Caco-2 (cell line): Measurements from ENCODE around the gene ZNF490. TPM values are rescaled to one million over a fixed set of nuclear protein-coding genes. Genes with fewer than 3 reads are reported as not detected.
A peak's percentile ranks its signal among the peaks of the same experiment; 100 is the strongest.

Experiments used
- BruUV-seq: library from RNA; stranded (reverse); fragments of 400-500 nt; replicated peaks from 2 replicates; lab custom pipeline; 2021; lab: Mats Ljungman, UMichigan
- CTCF ChIA-PET: fragments of 300-600 bp; sonication (Branson Sonifier 250); formaldehyde crosslinking; loops from one replicate; lab custom pipeline; 2022; ENCODE audit warnings: antibody characterized with exemption; lab: Charles Lee
- POLR2A ChIA-PET: fragments of 300-600 bp; sonication (Branson Sonifier 250); formaldehyde crosslinking; loops from one replicate; lab custom pipeline; 2022; ENCODE audit warnings: antibody characterized with exemption; lab: Charles Lee
- DNase-seq, 2 experiments: peaks; one replicate each; pipeline versions ENCODE4 v3.0.0 to v3.0.0-alpha.2; 2020 to 2022
- H3K27me3 ChIP-seq: replicated peaks from 2 replicates; pipeline ENCODE4 v1.6.0; 2011; ENCODE audit warnings: low read length; ENCODE audit not compliant: control insufficient read depth, insufficient read depth
- H3K36me3 ChIP-seq: 2 replicates; pipeline ENCODE4 v1.5.1; 2011; ENCODE audit warnings: low read length; ENCODE audit not compliant: control insufficient read depth, insufficient read depth
- H3K4me1 ChIP-seq: fragments of 250-450 bp; sonication (Bioruptor Pico); 2 replicates; pipeline ENCODE4 v1.5.1; 2020; ENCODE audit warnings: mild to moderate bottlenecking
- H3K4me3 ChIP-seq: 2 replicates; pipeline ENCODE4 v1.5.1; 2011; ENCODE audit warnings: low read depth, mild to moderate bottlenecking, control low read depth, low read length
- H3K9me3 ChIP-seq: fragments of 250-450 bp; sonication (Bioruptor Pico); 2 replicates; pipeline ENCODE4 v1.5.1; 2020; ENCODE audit warnings: mild to moderate bottlenecking, moderate library complexity
- H3K27ac Mint-ChIP-seq: one replicate; pipeline ENCODE4 v1.8.0; 2022; ENCODE audit warnings: mixed read lengths; ENCODE audit not compliant: unreplicated experiment
- H3K27me3 Mint-ChIP-seq: one replicate; pipeline ENCODE4 v1.8.0; 2022; ENCODE audit warnings: mixed read lengths; ENCODE audit not compliant: insufficient read depth, unreplicated experiment
- H3K36me3 Mint-ChIP-seq: one replicate; pipeline ENCODE4 v1.8.0; 2022; ENCODE audit warnings: mild to moderate bottlenecking, mixed read lengths; ENCODE audit not compliant: insufficient read depth, unreplicated experiment
- H3K4me1 Mint-ChIP-seq: one replicate; pipeline ENCODE4 v1.8.0; 2022; ENCODE audit warnings: low read depth, mixed read lengths; ENCODE audit not compliant: unreplicated experiment
- H3K4me3 Mint-ChIP-seq: one replicate; pipeline ENCODE4 v1.8.0; 2022; ENCODE audit warnings: mild to moderate bottlenecking, moderate library complexity, mixed read lengths; ENCODE audit not compliant: unreplicated experiment
- H3K9me3 Mint-ChIP-seq: one replicate; pipeline ENCODE4 v1.8.0; 2022; ENCODE audit warnings: mixed read lengths; ENCODE audit not compliant: unreplicated experiment
- intact Hi-C: fragments of 100-400 bp; cut with micrococcal nuclease; formaldehyde crosslinking; loops from one replicate; pipeline ENCODE4 v1.10.0; 2022; ENCODE audit not compliant: unreplicated experiment
- total RNA-seq: library from RNA; stranded (reverse); gene quantifications from 2 replicates; pipeline ENCODE4 v1.2.3, GENCODE V29; 2022
- TF ChIP-seq, protein P1 (sequence below), 2 experiments: fragments of 200-600 bp in 1 of 2; IDR thresholded peaks; 1 replicate in 1 of 2; 2 replicates in 1 of 2; pipeline versions ENCODE4 v1.5.1 to v1.8.0; 2011 to 2022; ENCODE audit warnings: antibody characterized with exemption in 1 of 2, control low read depth in 1 of 2, inconsistent platforms in 1 of 2, low read depth in 1 of 2, low read length in 1 of 2, mild to moderate bottlenecking in 1 of 2, moderate library complexity in 1 of 2; ENCODE audit not compliant: insufficient read depth in 1 of 2, severe bottlenecking in 1 of 2, unreplicated experiment in 1 of 2

ZNF490 gene
- total RNA-seq, 1 experiment from 2014 or later, result 6.3 TPM

DNA sequence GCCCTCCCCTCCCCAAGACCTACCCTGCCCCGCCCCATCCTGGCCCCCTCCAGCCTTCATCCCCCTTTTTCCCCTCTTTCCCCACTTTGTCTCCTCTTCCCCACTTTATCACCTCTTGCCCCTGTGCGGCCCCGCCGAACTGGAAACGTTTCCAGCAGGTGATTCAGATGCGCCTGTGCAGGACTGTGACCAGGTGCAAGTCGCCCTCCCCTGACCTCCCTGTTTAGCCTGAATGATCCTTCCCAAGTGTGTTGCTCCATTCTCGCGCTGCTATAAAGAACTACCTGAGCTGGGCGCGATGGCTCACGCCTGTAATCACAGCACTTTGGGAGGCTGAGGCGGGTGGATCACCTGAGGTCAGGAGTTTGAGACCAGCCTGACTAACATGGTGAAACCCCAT lies 26.0 kb upstream of the ZNF490 start:
- ChIA-PET POLR2A (no interaction called here), CTCF (no interaction called here)
- intact Hi-C loops, result no loop called here
- TF ChIP-seq, protein P1, sequence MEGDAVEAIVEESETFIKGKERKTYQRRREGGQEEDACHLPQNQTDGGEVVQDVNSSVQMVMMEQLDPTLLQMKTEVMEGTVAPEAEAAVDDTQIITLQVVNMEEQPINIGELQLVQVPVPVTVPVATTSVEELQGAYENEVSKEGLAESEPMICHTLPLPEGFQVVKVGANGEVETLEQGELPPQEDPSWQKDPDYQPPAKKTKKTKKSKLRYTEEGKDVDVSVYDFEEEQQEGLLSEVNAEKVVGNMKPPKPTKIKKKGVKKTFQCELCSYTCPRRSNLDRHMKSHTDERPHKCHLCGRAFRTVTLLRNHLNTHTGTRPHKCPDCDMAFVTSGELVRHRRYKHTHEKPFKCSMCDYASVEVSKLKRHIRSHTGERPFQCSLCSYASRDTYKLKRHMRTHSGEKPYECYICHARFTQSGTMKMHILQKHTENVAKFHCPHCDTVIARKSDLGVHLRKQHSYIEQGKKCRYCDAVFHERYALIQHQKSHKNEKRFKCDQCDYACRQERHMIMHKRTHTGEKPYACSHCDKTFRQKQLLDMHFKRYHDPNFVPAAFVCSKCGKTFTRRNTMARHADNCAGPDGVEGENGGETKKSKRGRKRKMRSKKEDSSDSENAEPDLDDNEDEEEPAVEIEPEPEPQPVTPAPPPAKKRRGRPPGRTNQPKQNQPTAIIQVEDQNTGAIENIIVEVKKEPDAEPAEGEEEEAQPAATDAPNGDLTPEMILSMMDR (IDR thresholded peaks at IDR 0.05; ENCODE audit: insufficient read depth in 1 of 2, low read depth in 1 of 2, low read length in 1 of 2, severe bottlenecking in 1 of 2, unreplicated experiment in 1 of 2), result no peak
- Mint-ChIP-seq H3K36me3 (peaks cover 16% of the 10 kb centered on the region), H3K4me1 (peaks cover 6% of the 10 kb centered on the region), H3K27ac (no peak overlapping the region), H3K9me3 (peaks cover 8% of the 10 kb centered on the region), H3K27me3 (no peaks in the 10 kb centered on the region), H3K4me3 (no peak overlapping the region)
- Histone ChIP-seq H3K4me1 (no peaks in the 10 kb centered on the region), H3K4me3 (no peak overlapping the region), H3K9me3 (no peaks in the 10 kb centered on the region), H3K36me3 (no peaks in the 10 kb centered on the region), H3K27me3 (no peaks in the 10 kb centered on the region)
- DNase-seq, result no peak
- no TSS peak for BruUV-seq

DNA sequence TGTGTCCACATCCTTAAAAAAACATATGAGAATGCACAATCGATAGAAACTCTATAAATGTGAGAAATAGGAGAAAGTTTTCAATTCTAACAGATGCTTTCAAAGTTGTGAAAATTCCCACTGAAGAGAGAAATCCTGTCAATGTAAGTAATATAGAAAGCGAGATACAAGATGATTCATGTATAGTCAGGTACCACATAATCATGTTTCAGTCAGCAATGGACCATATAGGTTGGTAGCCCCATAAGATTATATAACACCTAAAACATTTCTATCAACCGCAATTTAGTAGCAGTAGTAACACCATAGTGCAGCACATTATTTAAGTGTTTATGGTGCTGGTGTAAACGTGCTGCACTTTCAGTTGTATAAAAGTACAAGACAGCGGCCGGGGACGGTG lies 18.6 kb upstream of the ZNF490 start:
- peaks cover 40% of the 10 kb centered on the region for H3K9me3 ChIP-seq
- H3K9me3 Mint-ChIP-seq, result peaks cover 23% of the 10 kb centered on the region
- CTCF ChIA-PET, result no interaction called here

DNA sequence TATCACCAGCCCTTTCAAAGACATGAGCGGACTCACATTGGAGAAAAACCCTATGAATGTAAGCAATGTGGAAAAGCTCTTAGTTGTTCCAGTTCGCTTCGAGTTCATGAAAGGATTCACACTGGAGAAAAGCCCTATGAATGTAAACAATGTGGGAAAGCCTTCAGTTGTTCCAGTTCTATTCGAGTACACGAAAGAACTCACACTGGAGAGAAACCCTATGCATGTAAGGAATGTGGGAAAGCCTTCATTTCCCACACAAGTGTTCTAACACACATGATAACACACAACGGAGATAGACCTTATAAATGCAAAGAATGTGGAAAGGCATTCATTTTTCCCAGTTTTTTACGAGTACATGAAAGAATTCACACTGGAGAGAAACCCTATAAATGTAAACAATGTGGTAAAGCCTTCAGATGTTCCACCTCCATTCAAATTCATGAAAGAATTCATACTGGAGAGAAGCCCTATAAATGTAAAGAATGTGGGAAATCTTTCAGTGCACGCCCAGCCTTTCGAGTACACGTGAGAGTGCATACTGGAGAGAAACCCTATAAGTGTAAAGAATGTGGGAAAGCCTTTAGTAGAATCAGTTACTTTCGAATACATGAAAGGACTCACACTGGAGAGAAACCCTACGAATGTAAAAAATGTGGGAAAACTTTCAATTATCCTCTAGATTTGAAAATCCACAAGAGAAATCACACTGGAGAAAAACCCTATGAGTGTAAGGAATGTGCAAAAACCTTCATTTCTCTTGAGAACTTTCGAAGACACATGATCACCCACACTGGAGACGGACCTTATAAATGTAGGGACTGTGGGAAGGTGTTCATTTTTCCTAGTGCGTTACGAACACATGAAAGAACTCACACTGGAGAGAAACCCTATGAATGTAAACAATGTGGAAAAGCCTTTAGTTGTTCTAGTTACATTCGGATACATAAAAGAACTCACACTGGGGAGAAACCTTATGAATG lies 17.7 kb upstream of the ZNF490 start:
- Histone ChIP-seq H3K4me1 (no peaks in the 10 kb centered on the region), H3K4me3 (no peak overlapping the region), H3K36me3 (peaks cover 2% of the 10 kb centered on the region), H3K9me3 (peaks cover 40% of the 10 kb centered on the region), H3K27me3 (no peaks in the 10 kb centered on the region)
- Mint-ChIP-seq H3K27ac (no peak overlapping the region), H3K9me3 (peaks cover 17% of the 10 kb centered on the region), H3K4me3 (no peak overlapping the region), H3K4me1 (no peaks in the 10 kb centered on the region), H3K36me3 (peaks cover 68% of the 10 kb centered on the region), H3K27me3 (no peaks in the 10 kb centered on the region)
- TF ChIP-seq, protein P1 (IDR thresholded peaks at IDR 0.05; ENCODE audit: insufficient read depth in 1 of 2, low read depth in 1 of 2, low read length in 1 of 2, severe bottlenecking in 1 of 2, unreplicated experiment in 1 of 2), result no peak
- intact Hi-C loops, result no loop called here
- ChIA-PET POLR2A (no interaction called here), CTCF (no interaction called here)
- BruUV-seq, result no TSS peak
- no peak for DNase-seq

More for the DNA sequence above, 18.6 kb upstream of the ZNF490 start:
- POLR2A ChIA-PET, result interaction anchor here (0.6 kb wide), 1 partner anchor 10 kb away, joined by 5 read pairs; no protein-coding TSS in a partner anchor
- intact Hi-C loops, result no loop called here
- H3K27me3 Mint-ChIP-seq, result no peaks in the 10 kb centered on the region
- TSS peak; percentile 24 for BruUV-seq
- no peaks in the 10 kb centered on the region for H3K4me1 ChIP-seq
- DNase-seq, result no peak
- TF ChIP-seq, protein P1 (IDR thresholded peaks at IDR 0.05; ENCODE audit: insufficient read depth in 1 of 2, low read depth in 1 of 2, low read length in 1 of 2, severe bottlenecking in 1 of 2, unreplicated experiment in 1 of 2), result no peak
- no peaks in the 10 kb centered on the region for H3K4me1 Mint-ChIP-seq
- no peak overlapping the region for H3K4me3 ChIP-seq
- H3K4me3 Mint-ChIP-seq, result no peak overlapping the region
- H3K27me3 ChIP-seq, result no peaks in the 10 kb centered on the region
- peaks cover 66% of the 10 kb centered on the region for H3K36me3 Mint-ChIP-seq
- H3K36me3 ChIP-seq, result peaks cover 2% of the 10 kb centered on the region; the same call in 1 of the 2 replicates
- H3K27ac Mint-ChIP-seq, result no peak overlapping the region
